ENCODE measurements around the gene PITPNC1.
"Not testable (repeated sequence)": the region's sequence is repeated elsewhere in the genome, so short reads cannot be mapped to it uniquely, and the experiment has no call there.

The PITPNC1 gene

GRCh38 chr17:67372751-67373150 is 4.3 kb upstream of the PITPNC1 start:
- no peak for DNase-seq

- DNase-seq = peak; percentile 79 to 93
These were observed 2.6 kb upstream of the PITPNC1 start for GRCh38 chr17:67374329-67375053.

DNA sequence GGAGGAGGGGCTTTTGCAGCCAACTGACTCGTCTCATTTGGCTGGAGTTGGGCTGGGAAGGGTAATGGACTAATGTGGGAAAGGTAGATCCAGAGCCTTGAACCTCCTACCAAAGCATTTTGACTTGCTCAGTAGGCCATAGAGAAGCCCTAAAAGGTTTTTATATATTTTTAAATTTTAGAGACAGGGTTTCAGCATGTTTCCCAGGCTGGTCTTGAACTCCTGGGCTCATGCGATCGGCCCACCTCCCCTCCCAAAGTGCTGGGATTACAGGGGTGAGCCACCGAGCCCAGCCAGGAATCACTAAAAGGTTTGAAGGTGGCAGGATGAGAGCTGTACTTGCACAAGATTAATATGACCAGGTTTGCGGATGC is 2.0 kb upstream of the PITPNC1 start:
- DNase-seq = no peak

- DNase-seq = no peak
These were observed 1.4 kb upstream of the PITPNC1 start for GRCh38 chr17:67375716-67376115.

GRCh38 chr17:67376415-67376736 is 705 bp upstream of the PITPNC1 start:
- DNase-seq = no peak

- peak; percentile 40 to 81 for DNase-seq
These were observed 690 bp downstream of the PITPNC1 start for GRCh38 chr17:67377488-67378453.

GRCh38 chr17:67378454-67379250 is 1.6 kb downstream of the PITPNC1 start:
- DNase-seq = peak; percentile 56 to 93

GRCh38 chr17:67379251-67379630 is 2.2 kb downstream of the PITPNC1 start:
- no peak for DNase-seq

DNA sequence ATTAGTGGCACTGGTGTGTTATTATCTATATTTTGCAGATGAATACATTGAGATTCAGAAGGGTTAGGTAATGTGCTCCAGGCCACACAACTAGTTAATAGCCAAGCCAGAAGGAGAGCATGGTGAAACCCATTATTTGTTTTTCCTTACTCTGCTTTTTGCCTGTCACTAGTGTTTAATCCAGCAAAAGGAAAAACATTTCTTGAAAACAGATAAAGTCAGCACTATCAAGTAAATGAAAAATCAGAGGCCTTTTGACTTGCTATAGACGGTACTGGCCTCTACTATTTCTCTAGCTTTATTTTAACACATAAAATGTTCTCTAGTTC is 4.8 kb downstream of the PITPNC1 start:
- DNase-seq = no peak

DNA sequence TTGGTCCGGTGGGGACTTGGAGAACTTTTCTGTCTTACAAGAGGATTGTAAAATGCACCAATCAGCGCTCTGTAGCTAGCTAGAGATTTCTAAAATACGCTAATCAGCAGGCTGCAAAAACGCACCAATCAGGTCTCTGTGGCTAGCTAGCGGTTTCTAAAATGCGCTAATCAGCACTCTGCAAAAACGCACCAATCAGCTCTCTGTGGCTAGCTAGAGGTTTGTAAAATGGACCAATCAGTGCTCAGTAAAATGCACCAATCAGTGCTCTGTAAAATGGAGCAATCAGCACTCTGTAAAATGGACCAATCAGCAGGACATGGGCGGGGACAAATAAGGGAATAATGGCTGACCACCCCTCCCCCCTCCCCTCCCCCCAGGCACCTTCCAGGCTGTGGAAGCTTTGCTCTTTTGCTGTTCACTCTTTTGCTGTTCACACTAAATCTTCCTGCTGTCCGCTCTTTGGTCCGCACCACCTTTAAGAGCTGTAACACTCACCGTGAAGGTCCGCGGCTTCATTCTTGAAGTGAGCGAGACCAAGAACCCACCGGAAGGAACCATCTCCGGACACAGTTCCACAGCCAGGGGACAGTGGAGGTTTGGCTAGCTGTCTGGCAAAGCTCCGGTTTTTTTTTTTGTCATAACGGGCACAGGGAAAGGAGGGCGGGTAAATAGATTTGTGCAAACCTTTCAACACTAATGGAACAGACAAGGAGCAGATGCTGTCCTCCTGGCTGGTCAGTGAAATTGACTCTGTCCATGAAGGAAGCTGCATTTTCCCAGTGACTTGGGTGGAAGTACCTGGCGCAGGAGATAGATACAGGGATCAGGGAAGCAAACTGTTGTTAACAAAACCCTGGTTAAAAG is 8.3 kb downstream of the PITPNC1 start:
- no peak for DNase-seq

DNA sequence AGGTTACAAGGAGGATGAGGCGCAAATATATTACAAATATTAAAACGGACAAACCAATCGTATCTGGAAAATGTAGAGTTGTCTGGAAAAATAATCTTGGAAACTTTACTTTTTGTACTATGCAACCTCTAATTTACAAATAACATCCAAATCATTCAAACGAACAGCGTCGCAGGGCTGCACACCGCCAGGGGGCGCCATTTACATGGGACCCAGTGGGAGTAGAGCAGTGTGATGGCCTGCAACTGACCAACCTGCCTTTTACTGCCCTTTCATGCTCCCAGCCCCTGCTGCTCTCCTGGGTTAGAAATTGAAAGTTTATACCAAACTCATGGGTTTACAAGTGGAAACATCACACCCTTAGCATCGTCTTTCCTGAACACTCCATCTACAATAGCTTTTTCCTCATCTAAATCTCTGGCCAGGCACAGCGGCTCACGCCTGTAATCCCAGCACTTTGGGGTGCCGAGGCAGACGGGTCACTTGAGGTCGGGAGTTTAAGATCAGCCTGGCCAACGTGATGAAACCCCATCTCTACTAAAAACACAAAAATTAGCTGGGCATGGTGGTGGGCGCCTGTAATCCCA is 10.0 kb downstream of the PITPNC1 start:
- peak in 1 of 2 experiments; percentile 60 for DNase-seq

DNA sequence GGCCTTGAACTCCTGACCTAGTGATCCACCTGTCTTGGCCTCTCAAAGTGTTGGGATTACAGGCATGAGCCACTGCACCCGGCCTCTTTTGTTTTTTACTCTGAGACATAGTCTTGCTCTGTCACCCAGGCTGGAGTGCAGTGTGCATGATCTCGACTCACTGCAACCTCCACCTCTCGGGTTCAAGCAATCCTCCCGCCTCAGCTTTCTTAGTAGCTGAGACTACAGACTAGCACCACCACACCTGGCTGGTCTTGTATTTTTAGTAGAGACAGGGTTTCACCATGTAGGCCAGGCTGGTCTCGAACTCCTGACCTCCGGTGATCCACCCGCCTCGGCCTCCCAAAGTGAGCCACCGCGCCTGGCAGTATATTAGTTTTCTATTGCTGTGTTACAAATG is 11.5 kb downstream of the PITPNC1 start:
- DNase-seq = not testable (repeated sequence)

GRCh38 chr17:67388986-67389385 is 11.9 kb downstream of the PITPNC1 start:
- DNase-seq = no peak

DNA sequence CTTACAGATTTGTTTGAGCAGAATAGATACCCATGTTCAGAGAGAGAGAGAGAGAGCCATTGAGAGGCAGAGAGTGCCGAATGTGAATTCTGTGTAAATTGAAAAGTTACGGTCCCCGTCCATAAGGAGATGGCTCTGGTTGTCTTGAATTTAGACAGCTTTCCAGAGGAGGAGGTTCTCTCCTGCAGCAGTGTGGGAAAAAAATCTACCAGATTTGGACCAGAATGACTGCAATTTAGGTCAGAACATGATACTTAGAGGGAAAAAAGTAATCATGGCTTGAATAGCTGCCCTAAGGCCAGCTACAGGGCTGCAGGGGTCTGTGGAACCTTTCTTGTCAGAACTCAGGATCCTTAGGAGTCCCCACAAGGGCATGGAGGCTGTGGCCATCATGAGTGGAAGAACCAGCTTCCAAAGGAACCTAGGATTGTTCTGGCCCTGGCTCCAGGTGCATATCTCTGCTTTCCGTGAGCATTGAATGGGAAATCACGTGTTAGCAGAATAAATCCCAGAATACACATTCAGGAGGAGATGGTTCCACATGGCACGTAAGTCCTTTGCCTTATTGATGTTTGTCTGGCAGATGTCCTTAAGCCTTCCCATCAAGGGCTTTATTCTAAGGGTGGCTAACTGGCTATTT is 13.0 kb downstream of the PITPNC1 start:
- DNase-seq = no peak

DNA sequence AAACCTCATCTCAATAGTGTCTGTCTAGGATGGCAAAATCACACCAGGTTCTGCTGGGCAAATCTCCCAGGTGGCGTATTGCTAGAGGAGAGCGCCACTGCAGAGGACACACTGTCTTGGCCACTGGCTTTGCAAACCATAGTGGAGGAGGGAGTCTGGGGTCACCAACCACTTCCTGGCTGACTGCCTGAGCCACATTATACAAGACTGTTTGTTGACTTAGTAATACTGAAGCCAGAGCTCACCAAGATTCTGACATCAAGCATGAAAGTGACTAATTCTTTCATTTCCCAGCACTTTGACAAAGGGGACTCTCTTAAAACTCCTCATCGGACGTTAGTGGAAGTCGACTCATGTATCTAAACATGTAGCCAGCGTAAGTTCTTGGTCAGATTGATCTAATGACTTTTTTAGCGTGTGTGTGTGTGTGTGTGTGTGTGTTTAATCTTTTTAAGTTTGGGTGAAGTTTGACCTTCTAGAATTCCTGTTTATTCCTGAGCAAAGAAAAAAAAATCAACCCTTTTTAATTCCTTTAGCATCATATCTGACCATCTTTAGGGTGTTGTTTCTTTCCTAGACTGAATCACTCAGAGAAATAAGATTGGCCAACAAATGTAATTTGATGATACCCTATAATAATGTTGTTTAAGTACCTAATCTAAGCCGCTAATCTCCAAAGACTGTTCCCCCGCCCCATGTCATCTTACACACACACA is 13.7 kb downstream of the PITPNC1 start:
- no peak for DNase-seq

- DNase-seq = no peak
These were observed 15.0 kb downstream of the PITPNC1 start for GRCh38 chr17:67392111-67392510.

GRCh38 chr17:67393809-67394397 is 16.8 kb downstream of the PITPNC1 start:
- DNase-seq = no peak

GRCh38 chr17:67399676-67400075 is 22.6 kb downstream of the PITPNC1 start:
- DNase-seq = no peak

GRCh38 chr17:67400193-67400592 is 23.1 kb downstream of the PITPNC1 start:
- DNase-seq = no peak

GRCh38 chr17:67401106-67401505 is 24.0 kb downstream of the PITPNC1 start:
- no peak for DNase-seq
